Measurements from ENCODE around the gene SFT2D1.
A peak's percentile ranks its signal among the peaks of the same experiment; 100 is the strongest.

Gene SFT2D1

DNA sequence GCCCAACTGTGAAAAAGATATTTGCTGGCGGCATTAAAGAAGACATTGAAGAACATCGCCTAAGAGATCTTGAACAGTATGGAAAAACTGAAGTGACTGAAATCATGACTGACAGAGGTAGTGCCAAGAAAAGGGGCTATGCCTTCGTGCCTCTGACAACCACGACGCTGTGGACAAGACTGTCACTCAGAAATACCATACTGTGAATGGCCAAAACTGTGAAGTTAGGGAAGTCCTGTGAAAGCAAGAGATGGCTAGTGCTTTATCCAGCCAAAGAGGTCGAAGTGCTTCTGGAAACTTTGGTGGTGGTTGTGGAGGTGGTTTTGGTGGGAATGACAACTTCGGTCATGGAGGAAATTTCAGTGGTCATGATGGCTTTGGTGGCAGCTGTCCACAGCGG is 7.5 kb downstream of the SFT2D1 start:
- peaks cover 75% of the 10 kb centered on the region for H4K20me1 ChIP-seq (ENCODE audit: insufficient read depth, low read length, poor library complexity, severe bottlenecking)
- no peaks in the 10 kb centered on the region for H3K27me3 ChIP-seq (ENCODE audit: insufficient read depth, low read length, poor library complexity, severe bottlenecking)
- no peak overlapping the region for H3K4me3 ChIP-seq (ENCODE audit: low read length, poor library complexity, severe bottlenecking)
- H3K9me2 ChIP-seq (replicated peaks; ENCODE audit: low read depth, low read length), result no peaks in the 10 kb centered on the region
- peaks cover 3% of the 10 kb centered on the region; the same call in 1 of the 2 replicates for H3F3A ChIP-seq (ENCODE audit: low read depth)
- H3K36me3 ChIP-seq (ENCODE audit: insufficient read depth, low read length), result peaks cover 8% of the 10 kb centered on the region; the same call in 1 of the 2 replicates
- peaks cover 96% of the 10 kb centered on the region for H3K79me2 ChIP-seq (ENCODE audit: insufficient read depth, low read length)
- H3K9ac ChIP-seq (ENCODE audit: low read depth, low read length, poor library complexity, severe bottlenecking), result no peak overlapping the region
- TF ChIP-seq, protein P1, sequence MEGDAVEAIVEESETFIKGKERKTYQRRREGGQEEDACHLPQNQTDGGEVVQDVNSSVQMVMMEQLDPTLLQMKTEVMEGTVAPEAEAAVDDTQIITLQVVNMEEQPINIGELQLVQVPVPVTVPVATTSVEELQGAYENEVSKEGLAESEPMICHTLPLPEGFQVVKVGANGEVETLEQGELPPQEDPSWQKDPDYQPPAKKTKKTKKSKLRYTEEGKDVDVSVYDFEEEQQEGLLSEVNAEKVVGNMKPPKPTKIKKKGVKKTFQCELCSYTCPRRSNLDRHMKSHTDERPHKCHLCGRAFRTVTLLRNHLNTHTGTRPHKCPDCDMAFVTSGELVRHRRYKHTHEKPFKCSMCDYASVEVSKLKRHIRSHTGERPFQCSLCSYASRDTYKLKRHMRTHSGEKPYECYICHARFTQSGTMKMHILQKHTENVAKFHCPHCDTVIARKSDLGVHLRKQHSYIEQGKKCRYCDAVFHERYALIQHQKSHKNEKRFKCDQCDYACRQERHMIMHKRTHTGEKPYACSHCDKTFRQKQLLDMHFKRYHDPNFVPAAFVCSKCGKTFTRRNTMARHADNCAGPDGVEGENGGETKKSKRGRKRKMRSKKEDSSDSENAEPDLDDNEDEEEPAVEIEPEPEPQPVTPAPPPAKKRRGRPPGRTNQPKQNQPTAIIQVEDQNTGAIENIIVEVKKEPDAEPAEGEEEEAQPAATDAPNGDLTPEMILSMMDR (conservative IDR thresholded peaks at IDR 0.05; ENCODE audit: low read length), result no peak
- TF ChIP-seq EZH2phosphoT487 (IDR thresholded peaks at IDR 0.05; ENCODE audit: borderline replicate concordance), result no peak
- peaks cover 92% of the 10 kb centered on the region for H3K4me1 ChIP-seq (ENCODE audit: insufficient read depth, low read length, poor library complexity, severe bottlenecking)
- H2AFZ ChIP-seq (ENCODE audit: low read length), result no peak overlapping the region
- no peaks in the 10 kb centered on the region for H3K9me3 ChIP-seq (ENCODE audit: insufficient read depth, low read depth, low read length)
- H3K4me2 ChIP-seq (ENCODE audit: low read depth, low read length, poor library complexity, severe bottlenecking), result no peak overlapping the region

DNA sequence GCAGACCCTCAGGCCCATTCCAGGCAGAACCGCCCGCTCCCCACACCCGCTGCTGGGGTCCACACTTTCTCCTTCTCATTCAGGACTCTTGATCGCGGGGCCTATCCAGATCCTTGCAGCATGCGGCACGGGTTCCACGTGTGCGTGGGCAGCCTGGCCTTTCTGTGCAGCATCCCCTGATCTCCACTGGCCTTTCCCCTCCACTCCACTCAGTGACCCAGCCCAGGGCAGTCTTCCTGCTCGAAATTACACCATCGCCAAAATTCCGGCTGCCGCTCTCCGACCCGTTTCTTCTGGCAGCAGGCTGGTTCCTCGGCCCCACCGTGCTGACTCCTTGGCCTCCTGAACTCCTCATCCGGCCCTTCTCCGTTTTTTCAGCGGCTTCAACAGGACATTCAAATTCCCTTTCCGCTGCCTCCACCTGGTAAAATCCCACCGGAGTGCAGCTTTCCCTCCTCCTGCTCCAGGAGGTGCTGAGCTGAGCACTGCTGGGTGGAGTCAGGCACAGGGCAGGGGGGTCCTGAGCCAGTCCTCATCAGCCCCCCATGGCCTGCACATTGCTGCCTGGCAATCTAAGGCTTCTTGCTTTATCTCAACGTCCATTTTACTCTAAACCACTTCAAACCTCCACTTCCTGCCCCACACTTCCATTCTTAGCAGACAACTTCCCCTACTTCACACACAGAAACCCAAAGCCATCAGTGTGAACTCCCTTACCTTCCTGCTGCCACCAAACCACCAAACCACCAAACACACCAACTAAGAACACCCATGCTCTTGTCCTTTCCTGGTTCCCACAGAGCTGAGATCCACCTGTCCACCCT is 9.0 kb downstream of the SFT2D1 start:
- Histone ChIP-seq H3K36me3 (ENCODE audit: insufficient read depth, low read length) (peaks cover 16% of the 10 kb centered on the region; the same call in 1 of the 2 replicates), H3K4me2 (ENCODE audit: low read depth, low read length, poor library complexity, severe bottlenecking) (peak overlapping the region; percentile 91), H4K20me1 (ENCODE audit: insufficient read depth, low read length, poor library complexity, severe bottlenecking) (peaks cover 69% of the 10 kb centered on the region), H3K27me3 (ENCODE audit: insufficient read depth, low read length, poor library complexity, severe bottlenecking) (no peaks in the 10 kb centered on the region), H3K4me1 (ENCODE audit: insufficient read depth, low read length, poor library complexity, severe bottlenecking) (peaks cover 77% of the 10 kb centered on the region), H3K79me2 (ENCODE audit: insufficient read depth, low read length) (peaks cover 95% of the 10 kb centered on the region), H3K4me3 (ENCODE audit: low read length, poor library complexity, severe bottlenecking) (peak overlapping the region; percentile 75), H3F3A (ENCODE audit: low read depth) (peaks cover 3% of the 10 kb centered on the region; the same call in 1 of the 2 replicates), H3K9me3 (ENCODE audit: insufficient read depth, low read depth, low read length) (no peaks in the 10 kb centered on the region), H3K9me2 (replicated peaks; ENCODE audit: low read depth, low read length) (no peaks in the 10 kb centered on the region), H2AFZ (ENCODE audit: low read length) (peak overlapping the region; percentile 23; the same call in 1 of the 2 replicates), H3K9ac (ENCODE audit: low read depth, low read length, poor library complexity, severe bottlenecking) (peak overlapping the region; percentile 71)
- TF ChIP-seq, protein P1 (conservative IDR thresholded peaks at IDR 0.05; ENCODE audit: low read length), result no peak
- TF ChIP-seq EZH2phosphoT487 (IDR thresholded peaks at IDR 0.05; ENCODE audit: borderline replicate concordance), result no peak

DNA sequence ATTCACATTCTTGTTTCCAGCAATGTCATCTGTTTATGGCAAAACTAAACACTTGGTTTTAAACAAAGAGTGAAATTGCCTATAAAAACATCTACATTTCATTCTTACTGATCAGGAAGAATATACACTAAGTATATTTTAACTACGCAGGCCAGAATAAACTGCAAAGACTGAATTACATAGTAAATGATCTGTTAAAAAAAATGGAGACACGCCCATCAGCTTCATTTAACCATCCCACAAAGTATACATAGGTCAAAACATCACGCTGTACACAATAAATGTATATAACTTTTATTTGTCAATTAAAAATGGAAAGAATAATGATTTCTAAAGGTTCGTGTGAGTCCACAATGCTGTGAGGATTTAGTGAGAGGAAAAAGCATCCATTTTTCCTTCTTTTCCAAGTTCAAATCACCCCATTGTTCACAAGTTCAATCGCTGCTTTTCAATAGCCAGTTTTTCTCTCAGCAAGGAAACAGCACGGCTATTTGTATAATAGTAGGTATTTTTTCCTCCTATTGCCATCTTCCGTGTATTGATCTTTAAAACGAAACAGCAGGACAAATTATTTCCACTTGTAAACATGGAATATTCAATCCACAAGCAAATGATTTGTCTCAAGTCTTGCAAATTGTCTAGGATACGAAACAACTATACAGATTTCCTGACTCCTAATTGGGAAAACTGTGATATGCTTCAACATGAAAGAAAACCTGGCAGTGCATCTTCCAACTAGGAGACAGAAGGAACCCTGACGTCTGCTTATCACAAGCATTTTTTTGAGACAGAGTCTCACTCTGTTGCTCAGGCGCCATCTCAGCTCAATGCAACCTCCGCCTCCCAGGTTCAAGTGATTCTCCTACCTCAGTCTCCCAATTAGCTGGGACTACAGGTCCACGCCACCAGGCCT is 10.6 kb downstream of the SFT2D1 start:
- Histone ChIP-seq H3K36me3 (ENCODE audit: insufficient read depth, low read length) (peaks cover 25% of the 10 kb centered on the region; the same call in 1 of the 2 replicates), H3K9me3 (ENCODE audit: insufficient read depth, low read depth, low read length) (no peaks in the 10 kb centered on the region), H3K9ac (ENCODE audit: low read depth, low read length, poor library complexity, severe bottlenecking) (peak overlapping the region; percentile 18), H3F3A (ENCODE audit: low read depth) (peaks cover 3% of the 10 kb centered on the region; the same call in 1 of the 2 replicates), H2AFZ (ENCODE audit: low read length) (no peak overlapping the region), H3K9me2 (replicated peaks; ENCODE audit: low read depth, low read length) (no peaks in the 10 kb centered on the region), H3K4me2 (ENCODE audit: low read depth, low read length, poor library complexity, severe bottlenecking) (peak overlapping the region; percentile 91), H4K20me1 (ENCODE audit: insufficient read depth, low read length, poor library complexity, severe bottlenecking) (peaks cover 64% of the 10 kb centered on the region), H3K79me2 (ENCODE audit: insufficient read depth, low read length) (peaks cover 92% of the 10 kb centered on the region), H3K27me3 (ENCODE audit: insufficient read depth, low read length, poor library complexity, severe bottlenecking) (no peaks in the 10 kb centered on the region), H3K4me3 (ENCODE audit: low read length, poor library complexity, severe bottlenecking) (peak overlapping the region; percentile 75), H3K4me1 (ENCODE audit: insufficient read depth, low read length, poor library complexity, severe bottlenecking) (peaks cover 62% of the 10 kb centered on the region)
- no peak for TF ChIP-seq EZH2phosphoT487 (IDR thresholded peaks at IDR 0.05; ENCODE audit: borderline replicate concordance)
- TF ChIP-seq, protein P1 (conservative IDR thresholded peaks at IDR 0.05; ENCODE audit: low read length), result no peak
